Measurements from ENCODE around the gene IFNG-AS1.

IFNG-AS1 gene

DNA sequence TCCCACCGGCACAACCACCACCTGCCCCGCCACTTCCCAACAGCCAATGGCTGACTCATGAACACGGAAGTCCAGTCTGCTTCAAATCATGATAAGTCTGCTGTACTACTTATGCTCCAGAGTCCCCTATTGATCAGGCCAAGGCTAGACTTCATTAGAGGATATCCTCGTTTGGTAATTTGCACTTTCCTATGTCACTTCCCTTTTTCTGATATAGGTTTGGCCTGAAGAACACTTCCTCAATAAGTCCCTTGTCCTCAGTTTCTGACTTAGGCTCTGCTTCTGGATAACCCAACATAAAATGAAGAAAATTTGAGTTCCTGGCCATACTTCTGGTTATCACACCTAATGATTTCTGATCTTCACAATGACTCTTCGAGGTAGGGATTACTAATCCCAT lies 45.3 kb downstream of the IFNG-AS1 start:
- no peak for DNase-seq (ENCODE audit: low spot score)
- TF ChIP-seq, protein P1, sequence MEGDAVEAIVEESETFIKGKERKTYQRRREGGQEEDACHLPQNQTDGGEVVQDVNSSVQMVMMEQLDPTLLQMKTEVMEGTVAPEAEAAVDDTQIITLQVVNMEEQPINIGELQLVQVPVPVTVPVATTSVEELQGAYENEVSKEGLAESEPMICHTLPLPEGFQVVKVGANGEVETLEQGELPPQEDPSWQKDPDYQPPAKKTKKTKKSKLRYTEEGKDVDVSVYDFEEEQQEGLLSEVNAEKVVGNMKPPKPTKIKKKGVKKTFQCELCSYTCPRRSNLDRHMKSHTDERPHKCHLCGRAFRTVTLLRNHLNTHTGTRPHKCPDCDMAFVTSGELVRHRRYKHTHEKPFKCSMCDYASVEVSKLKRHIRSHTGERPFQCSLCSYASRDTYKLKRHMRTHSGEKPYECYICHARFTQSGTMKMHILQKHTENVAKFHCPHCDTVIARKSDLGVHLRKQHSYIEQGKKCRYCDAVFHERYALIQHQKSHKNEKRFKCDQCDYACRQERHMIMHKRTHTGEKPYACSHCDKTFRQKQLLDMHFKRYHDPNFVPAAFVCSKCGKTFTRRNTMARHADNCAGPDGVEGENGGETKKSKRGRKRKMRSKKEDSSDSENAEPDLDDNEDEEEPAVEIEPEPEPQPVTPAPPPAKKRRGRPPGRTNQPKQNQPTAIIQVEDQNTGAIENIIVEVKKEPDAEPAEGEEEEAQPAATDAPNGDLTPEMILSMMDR (IDR thresholded peaks at IDR 0.05; ENCODE audit: extremely low read depth, missing control alignments), result no peak

DNA sequence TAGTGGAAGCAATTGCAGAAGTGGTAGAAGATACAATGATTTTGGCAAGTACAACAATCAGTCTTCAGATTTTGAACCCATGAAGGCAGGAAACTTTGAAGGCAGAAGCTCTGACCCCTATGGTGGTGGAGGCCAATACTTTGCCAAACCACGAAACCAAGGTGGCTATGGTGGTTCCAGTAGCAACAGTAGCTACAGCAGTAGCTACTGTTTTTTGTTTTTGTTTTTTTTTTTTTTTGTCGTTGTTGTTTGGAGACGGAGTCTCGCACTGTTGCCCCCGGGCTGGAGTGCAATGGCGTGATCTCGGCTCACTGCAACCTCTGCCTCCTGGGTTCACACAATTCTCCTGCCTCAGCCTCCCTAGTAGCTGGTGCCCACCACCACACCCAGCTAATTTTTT lies 47.4 kb downstream of the IFNG-AS1 start:
- DNase-seq (ENCODE audit: low spot score), result no peak
- TF ChIP-seq, protein P1 (IDR thresholded peaks at IDR 0.05; ENCODE audit: extremely low read depth, missing control alignments), result no peak

DNA sequence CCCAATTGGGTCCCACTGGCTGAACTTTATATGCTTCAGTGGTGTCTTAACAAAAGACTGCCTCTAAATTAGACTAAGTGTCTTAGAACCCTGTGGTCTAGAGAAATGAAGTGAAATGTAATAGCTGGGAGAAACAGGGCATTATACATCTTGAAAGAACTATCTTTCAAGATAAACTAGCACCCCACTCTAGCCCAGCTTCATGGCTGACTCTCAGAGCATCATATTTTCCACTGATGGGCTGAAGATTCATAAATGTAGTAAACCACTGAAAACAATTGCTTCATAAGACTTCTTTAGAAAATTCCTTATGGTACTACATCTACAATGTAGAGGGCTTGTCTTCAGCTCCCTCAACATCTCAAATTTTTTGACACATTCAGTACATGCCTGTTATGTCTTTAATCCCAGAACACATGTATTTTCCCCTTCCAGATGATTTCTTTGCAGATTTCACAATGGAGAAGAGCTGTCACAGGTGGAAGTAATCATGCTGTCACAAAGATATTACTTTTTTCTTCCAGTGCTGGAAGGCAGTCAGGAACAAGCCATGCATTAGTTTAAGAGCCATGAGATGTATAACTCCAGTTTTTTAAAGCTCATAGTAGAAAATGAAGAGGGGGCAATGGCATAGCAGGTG lies 48.5 kb downstream of the IFNG-AS1 start:
- TF ChIP-seq, protein P1 (IDR thresholded peaks at IDR 0.05; ENCODE audit: extremely low read depth, missing control alignments), result no peak
- no peak for DNase-seq (ENCODE audit: low spot score)

DNA sequence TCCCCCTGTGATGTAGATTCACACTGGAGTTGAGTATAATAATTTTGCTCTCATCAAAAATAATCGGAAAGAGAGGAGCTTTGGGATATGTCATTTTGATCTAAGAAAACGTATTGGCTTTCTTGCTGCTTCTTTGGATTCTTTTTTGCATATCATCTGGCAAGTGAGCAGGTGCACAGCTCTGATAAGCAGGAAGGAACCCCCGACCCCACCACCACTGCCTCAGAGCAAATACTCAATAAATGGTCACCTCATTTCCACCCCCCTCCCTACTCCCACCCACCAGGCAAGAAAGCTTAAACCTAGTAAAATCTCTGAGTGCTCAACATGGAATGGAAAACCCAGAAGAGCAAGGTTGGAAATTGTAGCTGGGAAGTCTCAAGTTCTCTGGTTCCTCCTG lies 49.4 kb downstream of the IFNG-AS1 start:
- no peak for DNase-seq (ENCODE audit: low spot score)
- TF ChIP-seq, protein P1 (IDR thresholded peaks at IDR 0.05; ENCODE audit: extremely low read depth, missing control alignments), result no peak

DNA sequence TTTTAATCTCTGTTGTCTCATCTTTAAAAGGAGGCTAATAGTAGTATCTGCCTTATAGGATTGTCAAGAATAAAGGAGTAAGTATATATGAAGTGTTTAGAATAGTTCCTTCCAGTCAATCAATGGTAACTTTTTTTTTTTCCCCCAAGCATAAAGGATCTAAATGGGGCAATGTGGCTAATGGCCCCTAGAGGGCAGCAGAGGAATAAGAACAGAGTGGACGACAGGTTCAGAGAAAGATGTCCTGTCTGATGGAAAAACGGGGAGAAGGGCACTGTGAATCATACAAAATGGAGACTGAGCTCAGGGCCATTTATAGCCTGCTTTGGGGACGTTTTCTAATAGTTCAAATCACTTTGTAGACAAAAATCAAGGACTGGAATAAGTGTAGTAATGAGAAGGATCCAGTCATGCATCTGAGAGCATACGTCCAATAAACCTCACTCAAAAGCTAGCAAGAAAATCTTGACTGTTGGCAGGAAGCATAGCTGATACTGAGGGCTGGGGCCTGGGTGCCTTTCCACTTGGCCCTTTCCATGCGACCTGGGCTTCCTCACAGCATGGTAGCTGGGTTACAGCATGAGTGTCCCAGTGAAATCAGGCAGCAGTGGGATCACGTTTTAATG lies 51.3 kb downstream of the IFNG-AS1 start:
- peak; percentile 61 for DNase-seq (ENCODE audit: low spot score)
- TF ChIP-seq, protein P1 (IDR thresholded peaks at IDR 0.05; ENCODE audit: extremely low read depth, missing control alignments), result peak; percentile 74

DNA sequence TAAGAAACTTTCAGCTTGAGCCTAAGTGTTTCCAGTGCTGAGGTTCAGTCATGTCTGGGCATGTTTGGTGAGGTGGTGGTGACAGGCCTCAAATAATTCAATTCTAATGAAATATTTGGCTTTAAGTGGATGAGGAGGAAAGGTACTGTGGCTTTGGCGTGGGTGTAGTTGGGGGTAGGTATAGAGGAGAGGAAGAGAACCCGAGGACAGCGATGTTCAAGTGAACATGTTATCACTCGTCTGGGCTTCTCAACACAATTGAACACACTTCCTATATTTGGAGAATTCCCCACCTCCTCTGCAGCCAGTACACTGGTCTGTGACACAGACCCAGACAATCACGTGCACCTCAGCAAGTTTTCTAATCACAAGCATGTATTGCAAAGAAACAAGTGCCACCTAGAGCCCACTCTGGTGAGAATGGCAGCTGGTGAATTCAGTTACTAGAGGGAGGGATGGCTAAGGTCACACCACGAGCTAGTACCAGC lies 53.0 kb downstream of the IFNG-AS1 start:
- TF ChIP-seq, protein P1 (IDR thresholded peaks at IDR 0.05; ENCODE audit: extremely low read depth, missing control alignments), result no peak
- DNase-seq (ENCODE audit: low spot score), result peak; percentile 49

DNA sequence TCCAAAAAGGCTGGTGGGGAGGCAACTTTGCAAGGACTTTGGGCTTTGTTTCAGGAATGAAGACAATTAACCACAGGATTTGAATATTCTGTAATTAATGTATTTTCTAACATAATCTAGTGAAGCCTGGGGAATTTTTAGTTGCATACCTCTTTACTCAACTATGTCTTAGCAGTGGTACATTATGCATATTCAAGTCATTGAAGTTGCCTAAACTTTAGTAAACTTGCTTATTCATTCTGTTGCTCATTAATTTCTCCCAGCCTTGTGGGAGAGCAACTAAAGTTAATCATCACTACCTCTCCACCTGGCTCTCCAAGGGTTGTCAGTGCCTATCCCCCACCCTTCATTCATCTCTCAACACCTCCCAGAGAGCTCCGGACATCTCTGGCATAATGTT lies 54.2 kb downstream of the IFNG-AS1 start:
- TF ChIP-seq, protein P1 (IDR thresholded peaks at IDR 0.05; ENCODE audit: extremely low read depth, missing control alignments), result no peak
- no peak for DNase-seq (ENCODE audit: low spot score)

All from GM20000 (cell line).